AML-193 (cell line): Measurements from ENCODE around the gene TSPAN14.

ENCODE experiments used
- DNase-seq, 2 experiments: peaks; one replicate each; lab custom pipeline; 2025; lab: John Stamatoyannopoulos, UW

TSPAN14 gene

DNA sequence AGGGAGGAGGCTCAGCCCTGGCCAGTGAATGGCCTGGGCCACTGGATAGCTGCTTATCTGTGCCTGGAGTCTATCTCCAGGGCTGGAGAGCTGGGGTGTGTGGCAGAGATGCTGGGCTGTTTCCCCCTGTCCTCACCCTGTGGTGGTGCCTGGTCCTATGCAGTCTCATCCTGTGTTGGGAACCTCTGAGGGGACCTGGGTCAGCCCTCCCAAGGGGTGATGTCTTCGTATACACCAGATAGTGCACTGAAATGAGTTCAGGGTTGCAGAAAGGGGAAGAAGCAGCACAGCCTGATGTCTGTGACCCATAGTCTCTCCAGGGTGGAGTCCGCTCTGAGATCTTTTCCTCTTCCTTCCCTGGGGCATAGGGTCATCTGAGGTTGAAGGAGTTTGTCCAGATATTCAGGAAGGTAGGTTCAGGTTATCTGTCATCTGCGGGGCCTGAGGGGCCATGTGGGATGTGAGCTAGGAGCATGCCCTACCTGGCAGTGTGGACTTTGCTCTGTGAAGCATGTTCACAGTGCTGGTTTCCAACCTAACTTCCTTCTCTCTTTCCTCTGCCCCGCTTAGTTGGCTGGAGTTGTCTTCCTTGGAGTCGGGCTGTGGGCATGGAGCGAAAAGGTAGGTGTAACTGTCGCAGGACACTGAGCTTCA is 50.2 kb downstream of the TSPAN14 start:
- peak; percentile 29 to 32 for DNase-seq

- no peak for DNase-seq
Measured at GRCh38 chr10:80504897-80505465, 50.9 kb downstream of the TSPAN14 start.

- no peak for DNase-seq
Measured at GRCh38 chr10:80506189-80506575, 52.1 kb downstream of the TSPAN14 start.

DNA sequence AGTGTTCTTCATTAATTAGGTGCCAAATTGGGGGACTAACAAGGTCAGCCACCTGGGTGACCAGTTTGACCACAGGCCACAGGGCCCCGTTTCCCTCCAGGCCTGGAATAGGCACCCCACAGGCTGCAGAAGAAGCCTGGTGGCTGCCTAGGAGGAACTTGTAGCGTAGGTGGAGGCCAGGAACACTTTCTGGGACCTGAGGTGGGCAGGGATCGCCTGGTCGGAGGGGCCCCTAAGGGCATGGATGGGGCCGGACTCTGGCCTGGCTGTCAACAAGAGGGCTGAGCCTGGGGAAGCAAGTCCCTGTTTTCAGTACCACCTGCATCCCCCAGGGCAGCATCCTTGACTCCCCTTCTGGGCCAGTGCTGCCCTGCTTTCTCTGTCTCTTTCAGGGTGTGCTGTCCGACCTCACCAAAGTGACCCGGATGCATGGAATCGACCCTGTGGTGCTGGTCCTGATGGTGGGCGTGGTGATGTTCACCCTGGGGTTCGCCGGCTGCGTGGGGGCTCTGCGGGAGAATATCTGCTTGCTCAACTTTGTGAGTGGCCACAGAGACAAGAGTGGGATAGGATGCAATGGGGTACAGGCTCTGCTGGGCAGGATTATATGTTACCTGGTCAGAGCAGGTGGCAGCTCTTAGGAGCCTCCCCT is 52.9 kb downstream of the TSPAN14 start:
- no peak for DNase-seq

GRCh38 chr10:80509108-80509402 is 54.9 kb downstream of the TSPAN14 start:
- no peak for DNase-seq

- DNase-seq, result no peak
Measured at GRCh38 chr10:80509403-80510161, 55.5 kb downstream of the TSPAN14 start.

- no peak for DNase-seq
Measured at GRCh38 chr10:80512031-80512526, 58.0 kb downstream of the TSPAN14 start.

- DNase-seq, result no peak
Measured at GRCh38 chr10:80513106-80513505, 59.0 kb downstream of the TSPAN14 start.

- DNase-seq, result no peak
Measured at GRCh38 chr10:80515511-80515910, 61.4 kb downstream of the TSPAN14 start.

GRCh38 chr10:80515941-80516340 is 61.8 kb downstream of the TSPAN14 start:
- no peak for DNase-seq

DNA sequence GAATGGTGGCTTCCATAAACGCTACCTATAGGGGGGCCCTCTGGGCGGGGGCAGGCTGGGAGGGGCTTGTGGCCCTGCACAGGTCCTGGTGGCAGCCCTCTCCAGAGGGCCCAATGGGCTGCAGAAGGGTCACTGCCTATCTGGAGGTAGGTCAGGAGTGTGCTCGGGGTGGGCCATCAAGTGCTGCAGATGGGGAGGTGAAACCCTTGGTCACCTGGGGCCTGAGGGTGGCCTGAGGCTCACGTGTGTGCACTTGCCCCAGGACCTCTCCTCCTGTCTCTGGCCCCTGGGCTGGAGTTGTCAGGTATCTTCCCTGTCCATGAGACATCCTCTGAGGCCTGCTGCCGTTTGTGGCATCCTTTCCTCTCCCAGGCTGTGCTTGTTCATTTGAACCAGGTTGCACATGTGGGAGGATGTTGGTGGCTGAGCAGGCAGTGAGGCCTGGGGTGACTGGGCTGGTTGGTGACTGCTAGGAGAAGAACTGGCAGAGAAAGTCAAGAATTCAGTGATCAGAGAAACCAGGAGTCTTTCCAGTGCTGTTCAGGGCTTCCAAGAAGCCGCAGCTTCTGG is 62.5 kb downstream of the TSPAN14 start:
- no peak for DNase-seq

DNA sequence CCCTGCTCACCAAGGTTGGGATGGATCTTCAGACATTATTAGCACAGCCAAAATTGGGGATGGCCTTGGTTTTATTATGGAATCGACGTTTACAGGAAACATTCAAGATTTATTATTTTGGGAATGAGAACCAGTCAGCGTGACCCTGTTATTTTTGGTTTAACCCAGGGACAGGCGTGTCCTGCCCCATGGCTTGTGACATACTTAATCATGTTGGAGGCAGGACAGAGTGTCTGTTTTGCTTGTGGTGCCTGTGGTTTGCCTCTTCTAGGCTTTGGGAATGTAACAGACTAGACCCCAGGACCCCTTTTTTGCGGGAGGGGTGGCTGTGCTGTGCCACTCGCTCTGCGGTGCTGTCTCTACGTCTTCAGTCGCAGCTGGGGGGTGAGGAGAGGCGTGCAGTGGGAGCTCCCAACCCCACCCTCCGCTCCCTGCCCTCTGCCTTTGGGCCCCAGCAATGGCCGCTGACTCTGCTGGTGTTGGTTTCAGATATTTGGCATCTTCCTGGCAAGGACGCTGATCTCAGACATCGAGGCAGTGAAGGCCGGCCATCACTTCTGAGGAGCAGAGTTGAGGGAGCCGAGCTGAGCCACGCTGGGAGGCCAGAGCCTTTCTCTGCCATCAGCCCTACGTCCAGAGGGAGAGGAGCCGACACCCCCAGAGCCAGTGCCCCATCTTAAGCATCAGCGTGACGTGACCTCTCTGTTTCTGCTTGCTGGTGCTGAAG is 63.5 kb downstream of the TSPAN14 start:
- no peak for DNase-seq

DNA sequence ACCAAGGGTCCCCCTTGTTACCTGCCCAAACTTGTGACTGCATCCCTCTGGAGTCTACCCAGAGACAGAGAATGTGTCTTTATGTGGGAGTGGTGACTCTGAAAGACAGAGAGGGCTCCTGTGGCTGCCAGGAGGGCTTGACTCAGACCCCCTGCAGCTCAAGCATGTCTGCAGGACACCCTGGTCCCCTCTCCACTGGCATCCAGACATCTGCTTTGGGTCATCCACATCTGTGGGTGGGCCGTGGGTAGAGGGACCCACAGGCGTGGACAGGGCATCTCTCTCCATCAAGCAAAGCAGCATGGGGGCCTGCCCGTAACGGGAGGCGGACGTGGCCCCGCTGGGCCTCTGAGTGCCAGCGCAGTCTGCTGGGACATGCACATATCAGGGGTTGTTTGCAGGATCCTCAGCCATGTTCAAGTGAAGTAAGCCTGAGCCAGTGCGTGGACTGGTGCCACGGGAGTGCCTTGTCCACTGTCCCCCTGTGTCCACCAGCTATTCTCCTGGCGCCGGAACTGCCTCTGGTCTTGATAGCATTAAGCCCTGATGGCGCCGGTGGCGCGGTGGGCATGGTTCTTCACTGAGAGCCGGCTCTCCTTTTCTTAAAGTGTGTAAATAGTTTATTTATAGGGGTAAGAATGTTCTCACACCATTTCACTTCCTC is 64.2 kb downstream of the TSPAN14 start:
- no peak for DNase-seq

GRCh38 chr10:80518807-80519360 is 64.8 kb downstream of the TSPAN14 start:
- DNase-seq, result no peak

DNA sequence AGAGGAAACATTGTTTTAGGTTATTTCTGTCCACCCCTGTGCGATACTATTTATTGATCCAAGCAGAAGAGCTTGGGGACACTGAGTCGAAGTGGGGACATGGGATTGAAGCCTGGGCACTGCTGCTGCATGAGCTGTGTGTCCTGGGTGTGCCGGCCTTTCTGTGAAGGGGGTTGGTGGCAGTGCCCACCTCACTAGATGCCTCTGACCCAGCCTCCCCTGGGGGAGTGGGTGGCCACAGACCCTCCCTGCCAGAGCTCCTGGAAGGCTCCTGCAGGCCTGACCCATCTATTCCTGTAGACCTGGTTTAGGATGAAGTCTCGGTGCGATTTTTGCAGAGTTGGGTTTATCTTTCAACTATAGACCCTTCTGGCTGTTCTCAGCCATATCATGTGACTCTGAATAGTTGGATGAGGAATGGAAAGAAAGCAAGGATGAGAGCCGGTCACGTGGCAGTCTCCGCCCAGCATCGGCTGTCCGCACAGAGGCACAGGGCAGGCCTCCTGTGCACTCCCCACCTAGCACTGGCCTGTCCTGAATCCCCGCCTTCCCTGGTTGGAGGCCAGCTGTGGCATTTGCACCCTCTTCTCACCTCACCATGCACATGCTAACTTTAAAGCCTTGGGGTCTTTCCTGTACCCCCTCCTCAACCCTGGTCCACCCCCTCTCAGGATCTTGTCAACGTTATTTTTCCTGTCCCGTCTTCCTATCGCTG is 66.0 kb downstream of the TSPAN14 start:
- no peak for DNase-seq

DNA sequence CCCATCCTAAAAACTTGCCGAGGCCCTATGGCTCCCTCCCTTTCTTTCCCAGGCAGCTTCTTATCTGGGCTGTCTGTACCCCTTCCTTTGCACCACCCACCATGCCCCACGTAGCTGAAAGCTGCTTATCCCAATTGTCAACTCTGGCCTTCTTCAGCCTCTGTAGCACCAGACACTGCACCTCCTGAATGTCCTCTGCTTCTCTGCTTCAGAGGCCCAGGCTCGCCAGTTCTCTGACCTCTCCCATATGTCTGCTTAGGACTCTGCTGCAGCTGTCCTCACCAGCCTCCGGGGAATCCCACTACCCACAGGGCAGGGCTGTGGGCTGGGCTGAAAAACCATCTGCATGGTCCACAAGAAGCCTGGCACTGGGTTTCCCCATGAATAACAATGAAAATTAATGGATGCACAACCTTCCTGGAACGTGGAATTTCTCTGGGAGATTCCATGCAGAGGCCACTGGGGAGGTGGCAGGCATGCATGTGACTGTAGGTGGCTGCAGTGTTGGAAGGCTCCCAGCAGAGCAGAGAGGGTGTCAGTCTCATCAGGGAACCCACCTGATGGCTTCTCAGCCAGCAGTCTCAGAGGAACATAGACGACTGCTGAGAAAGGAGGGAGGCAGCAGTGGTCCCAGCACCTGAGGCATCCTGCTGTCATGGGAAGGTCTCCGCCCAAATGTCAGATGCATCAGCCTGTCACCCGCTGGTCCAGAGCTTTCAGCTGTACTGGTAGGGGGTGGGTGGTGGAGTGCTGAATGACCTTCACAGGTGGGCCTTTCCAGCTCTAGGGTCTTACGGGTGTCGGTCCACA is 66.8 kb downstream of the TSPAN14 start:
- DNase-seq, result no peak

DNA sequence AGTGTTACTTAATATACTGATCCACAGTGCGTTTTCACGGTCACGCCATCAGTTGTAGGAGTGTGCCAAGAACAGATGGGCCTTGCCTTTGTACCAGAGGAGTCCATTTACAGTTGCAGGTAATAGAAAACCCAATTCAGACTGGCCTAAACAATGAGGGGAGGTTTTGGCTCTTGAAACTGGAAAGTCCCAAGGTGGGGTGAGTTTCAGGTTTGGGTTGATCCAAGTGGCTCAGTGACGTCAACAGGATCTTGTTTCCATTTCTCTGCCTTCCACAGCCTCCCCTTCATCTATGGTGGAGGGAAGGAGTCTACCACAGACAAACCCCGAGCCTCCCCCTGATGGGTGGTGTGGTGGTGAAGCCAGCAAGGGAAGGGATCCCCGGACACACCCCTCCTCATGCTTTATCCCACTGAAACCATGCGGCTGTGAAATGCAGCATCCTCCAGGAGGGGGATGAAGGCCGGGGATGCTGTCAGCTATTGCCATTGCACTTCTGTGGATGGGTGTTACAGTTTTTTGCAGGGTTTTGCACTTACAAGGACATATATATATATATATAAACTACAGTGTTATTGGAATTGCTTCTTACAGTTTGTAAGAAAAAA is 68.8 kb downstream of the TSPAN14 start:
- no peak for DNase-seq

- no peak for DNase-seq
Measured at GRCh38 chr10:80523773-80524172, 69.7 kb downstream of the TSPAN14 start.
